Astrocyte of the cerebellum (primary cell): ENCODE results near the gene TSPO.
A peak's percentile ranks its signal among the peaks of the same experiment; 100 is the strongest.

ENCODE experiments used
- DNase-seq: peaks from one replicate; pipeline ENCODE4 v3.0.0-alpha.2; 2011; ENCODE audit warnings: low read depth
- H3K4me3 ChIP-seq: 2 replicates; pipeline ENCODE4 v1.5.1; 2011; ENCODE audit warnings: mild to moderate bottlenecking, low read depth, low read length, moderate library complexity
- CTCF ChIP-seq: IDR thresholded peaks from 2 replicates; pipeline ENCODE4 v1.5.1; 2012; ENCODE audit warnings: low read length, low read depth, moderate library complexity, mild to moderate bottlenecking; ENCODE audit errors: missing control alignments
- in situ Hi-C: cut with HindIII; loops from 2 replicates; pipeline ENCODE4 v1.10.0; 2017; ENCODE audit warnings: low sequenced_read_pairs

Gene TSPO

DNA sequence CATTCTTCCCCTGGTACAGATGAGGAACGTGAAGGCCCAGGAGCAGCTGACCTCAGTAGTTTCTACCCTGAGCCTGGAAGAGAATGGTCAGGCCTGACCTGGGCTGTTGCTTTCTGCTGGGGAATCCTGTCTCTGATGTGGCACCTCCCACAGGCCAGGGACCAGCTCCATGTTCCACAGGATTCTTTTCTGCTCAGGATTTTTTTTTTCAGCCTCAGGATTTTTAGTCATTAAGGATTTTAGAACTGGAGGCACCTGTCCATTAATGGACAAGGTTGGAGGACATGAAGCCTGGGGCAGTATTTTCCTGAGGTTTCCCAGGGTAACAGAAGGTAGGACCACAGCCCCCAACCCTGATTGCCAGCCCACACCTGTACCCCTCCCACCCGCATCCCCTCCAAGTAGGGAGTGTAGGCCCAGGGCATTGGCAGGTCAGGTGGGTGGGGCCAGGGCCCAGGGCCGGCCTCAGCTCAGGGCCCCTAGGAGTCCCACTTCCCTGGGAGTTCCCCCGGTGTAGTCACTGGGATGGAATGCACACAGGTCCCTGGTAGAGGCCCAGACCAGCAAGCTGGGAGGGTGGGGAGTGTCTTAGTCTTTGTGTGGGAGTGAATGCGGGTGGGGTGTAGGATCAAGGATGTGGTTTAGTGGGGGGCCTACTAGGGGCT lies 24.7 kb upstream of the TSPO start:
- no peak overlapping the region for H3K4me3 ChIP-seq
- in situ Hi-C loops: no loop called here
- peak; percentile 19 for DNase-seq
- TF ChIP-seq CTCF: no peak

GRCh38 chr22:43127166-43127908 lies 24.0 kb upstream of the TSPO start:
- H3K4me3 ChIP-seq: no peak overlapping the region
- in situ Hi-C loops: no loop called here
- DNase-seq: no peak
- TF ChIP-seq CTCF: no peak

DNA sequence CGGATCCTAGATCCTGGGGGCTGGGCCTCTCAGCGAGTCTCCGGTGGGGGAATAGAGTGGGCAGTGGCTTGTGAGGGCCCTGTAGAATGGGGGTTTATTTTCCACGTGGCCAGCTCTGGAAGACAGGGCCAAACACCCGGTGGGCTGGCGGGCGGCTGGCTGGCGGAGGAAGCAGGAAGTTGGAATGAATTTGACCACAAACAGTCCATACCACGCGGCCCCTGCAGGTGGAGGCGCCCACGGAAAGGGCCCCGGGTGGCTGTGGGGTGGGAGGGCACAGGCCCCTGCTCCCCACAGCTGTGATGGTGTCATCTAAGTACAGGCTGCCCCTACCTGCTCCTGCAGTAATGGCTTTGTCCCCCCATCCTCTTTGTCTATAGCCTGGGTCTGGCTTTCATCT lies 23.2 kb upstream of the TSPO start:
- in situ Hi-C loops: no loop called here
- TF ChIP-seq CTCF: no peak
- H3K4me3 ChIP-seq: no peak overlapping the region
- no peak for DNase-seq

DNA sequence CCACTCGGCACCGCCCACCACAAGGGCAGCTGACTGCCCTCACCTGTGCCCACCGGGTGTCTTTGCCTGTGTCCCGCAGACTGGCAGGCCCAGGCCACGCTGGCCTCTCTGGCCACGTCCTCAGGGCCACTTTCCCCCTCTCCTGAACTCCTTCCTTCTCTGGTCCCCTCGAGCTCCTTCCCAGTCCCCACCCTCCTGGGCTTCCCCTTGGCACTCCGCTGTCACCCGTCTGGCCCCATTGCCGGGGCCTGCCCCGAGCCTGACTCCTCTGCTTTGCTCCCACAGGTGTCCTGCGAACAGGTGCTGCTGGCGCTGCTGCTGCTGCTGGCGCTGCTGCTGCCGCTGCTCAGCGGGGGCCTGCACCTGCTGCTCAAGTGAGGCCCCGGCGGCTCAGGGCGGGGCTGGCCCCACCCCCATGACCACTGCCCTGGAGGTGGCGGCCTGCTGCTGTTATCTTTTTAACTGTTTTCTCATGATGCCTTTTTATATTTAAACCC lies 22.4 kb upstream of the TSPO start:
- no peak for DNase-seq
- no peak for TF ChIP-seq CTCF
- H3K4me3 ChIP-seq: no peak overlapping the region
- in situ Hi-C loops: no loop called here

DNA sequence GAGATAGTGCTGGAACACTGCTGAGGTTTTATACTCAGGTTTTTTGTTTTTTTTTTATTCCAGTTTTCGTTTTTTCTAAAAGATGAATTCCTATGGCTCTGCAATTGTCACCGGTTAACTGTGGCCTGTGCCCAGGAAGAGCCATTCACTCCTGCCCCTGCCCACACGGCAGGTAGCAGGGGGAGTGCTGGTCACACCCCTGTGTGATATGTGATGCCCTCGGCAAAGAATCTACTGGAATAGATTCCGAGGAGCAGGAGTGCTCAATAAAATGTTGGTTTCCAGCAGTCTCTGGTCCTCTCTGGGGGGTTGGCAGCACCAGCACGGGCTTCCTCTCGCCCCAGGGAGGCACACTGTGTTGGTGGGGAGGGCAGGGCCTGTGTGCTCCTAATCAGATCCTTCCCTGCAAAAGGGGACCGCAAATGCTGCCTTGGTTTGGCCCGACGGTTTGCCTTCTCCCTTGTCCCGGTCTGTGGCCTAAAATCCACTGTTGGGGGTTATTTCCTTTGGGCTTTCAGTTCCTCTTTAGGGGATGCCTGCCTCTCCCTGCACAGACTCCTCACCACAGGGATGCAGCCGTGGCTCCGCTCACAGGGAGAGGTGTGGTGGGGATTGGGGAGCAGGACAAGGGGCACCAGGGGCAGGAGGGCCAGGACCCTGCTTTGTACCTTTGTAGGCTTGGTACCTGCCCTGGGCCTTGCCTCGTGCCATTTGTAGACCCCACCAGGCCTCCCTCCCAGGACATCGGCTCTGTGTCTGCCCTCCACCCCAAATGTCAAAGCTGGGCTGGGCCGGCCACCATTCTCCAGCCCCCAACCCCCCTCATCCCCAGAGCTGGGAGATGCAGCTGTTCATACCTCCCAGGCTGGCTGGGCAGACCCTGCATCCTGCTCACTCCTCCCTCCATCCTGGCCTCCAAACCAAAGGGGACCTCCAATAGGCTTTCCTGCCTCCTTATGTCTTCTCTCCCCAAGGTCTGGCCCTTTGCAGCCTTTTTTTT lies 21.6 kb upstream of the TSPO start:
- no peak for DNase-seq
- no peak for TF ChIP-seq CTCF
- no peak overlapping the region for H3K4me3 ChIP-seq
- in situ Hi-C loops: no loop called here
